Neural cell (in vitro differentiated cells): ENCODE measurements around the gene NPEPPS. TPM values are rescaled to one million over a fixed set of nuclear protein-coding genes. Genes with fewer than 3 reads are reported as not detected.

Experiments
- H2AFZ ChIP-seq: fragments of 200-600, 300-800 bp; sonication (generic), shearing (Covaris generic); 2 replicates; pipeline ENCODE4 v1.6.0; 2014; ENCODE audit warnings: low read depth, mild to moderate bottlenecking, antibody characterized with exemption, low read length, moderate library complexity
- H3F3A ChIP-seq: fragments of 200-600 bp; shearing (Covaris generic); 2 replicates; pipeline ENCODE4 v1.6.1; 2016; ENCODE audit warnings: mild to moderate bottlenecking, moderate library complexity, mixed read lengths, antibody characterized with exemption, low read length; ENCODE audit not compliant: insufficient read depth, poor library complexity, severe bottlenecking
- H3K27ac ChIP-seq: fragments of 200-600, 300-800 bp; sonication (generic), shearing (Covaris generic); 2 replicates; pipeline ENCODE4 v1.5.1; 2014; ENCODE audit warnings: mild to moderate bottlenecking, low read length, moderate library complexity
- H3K27me3 ChIP-seq: fragments of 300-800, 200-600 bp; sonication (generic), shearing (Covaris generic); 2 replicates; pipeline ENCODE4 v1.6.0; 2014; ENCODE audit warnings: mild to moderate bottlenecking, low read depth, low read length, moderate library complexity; ENCODE audit not compliant: insufficient read depth
- H3K36me3 ChIP-seq: fragments of 300-800, 200-600 bp; sonication (generic), shearing (Covaris generic); 2 replicates; pipeline ENCODE4 v1.5.1; 2014; ENCODE audit warnings: mild to moderate bottlenecking, antibody characterized with exemption, low read length, moderate library complexity; ENCODE audit not compliant: insufficient read depth
- H3K4me2 ChIP-seq: fragments of 300-800, 200-600 bp; sonication (generic), shearing (Covaris generic); 2 replicates; pipeline ENCODE4 v1.6.0; 2014; ENCODE audit warnings: mild to moderate bottlenecking, low read length
- H3K4me3 ChIP-seq: fragments of 300-800, 200-600 bp; sonication (generic), shearing (Covaris generic); 2 replicates; pipeline ENCODE4 v1.5.1; 2014; ENCODE audit warnings: mild to moderate bottlenecking, low read length, moderate library complexity
- H3K79me2 ChIP-seq: fragments of 200-600 bp; shearing (Covaris generic); replicated peaks from 2 replicates; pipeline ENCODE4 v1.6.0; 2014; ENCODE audit warnings: mild to moderate bottlenecking, low read length, moderate library complexity; ENCODE audit not compliant: insufficient read depth
- H3K9ac ChIP-seq: fragments of 300-800, 200-600 bp; sonication (generic), shearing (Covaris generic); 2 replicates; pipeline ENCODE4 v1.6.1; 2016; ENCODE audit warnings: mild to moderate bottlenecking, low read length, mixed read lengths
- H3K9me2 ChIP-seq: fragments of 200-600 bp; shearing (Covaris generic); 2 replicates; pipeline ENCODE4 v1.6.1; 2016; ENCODE audit warnings: mild to moderate bottlenecking, low read length, mixed read lengths; ENCODE audit not compliant: insufficient read depth
- H3K9me3 ChIP-seq: fragments of 200-600, 300-800 bp; sonication (generic), shearing (Covaris generic); 2 replicates; pipeline ENCODE4 v1.6.1; 2016; ENCODE audit warnings: mild to moderate bottlenecking, mixed run types, low read length, moderate library complexity, mixed read lengths
- H4K20me1 ChIP-seq: fragments of 200-600 bp; shearing (Covaris generic); 2 replicates; pipeline ENCODE4 v1.6.1; 2016; ENCODE audit warnings: mild to moderate bottlenecking, mixed run types; ENCODE audit not compliant: insufficient read depth
- EP300 ChIP-seq: fragments of 450-650 bp; conservative IDR thresholded peaks from 2 replicates; pipeline ENCODE4 v1.6.1; 2014; ENCODE audit warnings: antibody characterized with exemption, mild to moderate bottlenecking, moderate library complexity; ENCODE audit not compliant: poor library complexity, severe bottlenecking
- EZH2 ChIP-seq: fragments of 200-600, 300-800 bp; shearing (Covaris generic), sonication (generic); IDR thresholded peaks from 2 replicates; pipeline ENCODE4 v1.6.1; 2014; ENCODE audit warnings: antibody characterized with exemption, low read length, borderline replicate concordance, mild to moderate bottlenecking; ENCODE audit not compliant: insufficient read depth, poor library complexity, severe bottlenecking
- MXI1 ChIP-seq: fragments of 450-650 bp; conservative IDR thresholded peaks from 2 replicates; pipeline ENCODE4 v1.6.1; 2014; ENCODE audit warnings: antibody characterized with exemption, mild to moderate bottlenecking; ENCODE audit not compliant: poor library complexity, severe bottlenecking
- POLR2AphosphoS5 ChIP-seq: IDR thresholded peaks from 2 replicates; pipeline ENCODE4 v1.6.1; 2012
- RAD21 ChIP-seq: fragments of 450-650 bp; conservative IDR thresholded peaks from 2 replicates; pipeline ENCODE4 v1.6.1; 2014; ENCODE audit warnings: antibody characterized with exemption, mild to moderate bottlenecking, moderate library complexity
- SMC3 ChIP-seq: fragments of 450-650 bp; conservative IDR thresholded peaks from 2 replicates; pipeline ENCODE4 v1.6.1; 2014; ENCODE audit warnings: antibody characterized with exemption, mild to moderate bottlenecking, moderate library complexity; ENCODE audit not compliant: poor library complexity
- TAF1 ChIP-seq: IDR thresholded peaks from 2 replicates; pipeline ENCODE4 v1.6.1; 2012; ENCODE audit warnings: low read depth
- polyA plus RNA-seq: library from polyadenylated mRNA; depleted of rRNA; stranded (reverse); fragments of >200 nt; gene quantifications from 2 replicates; pipeline ENCODE4 v1.2.3, GENCODE V29; 2014
- TF ChIP-seq, protein P1 (sequence below): fragments of 450-650 bp; IDR thresholded peaks from 2 replicates; pipeline ENCODE4 v1.5.1; 2014; ENCODE audit warnings: antibody characterized with exemption, mild to moderate bottlenecking, moderate library complexity; ENCODE audit not compliant: poor library complexity, severe bottlenecking
- TF ChIP-seq, protein P2 (sequence below): IDR thresholded peaks from 2 replicates; pipeline ENCODE4 v1.6.1; 2012; ENCODE audit warnings: borderline replicate concordance

NPEPPS gene
- polyA plus RNA-seq, 1 donor from 2014 or later = 150 TPM

DNA sequence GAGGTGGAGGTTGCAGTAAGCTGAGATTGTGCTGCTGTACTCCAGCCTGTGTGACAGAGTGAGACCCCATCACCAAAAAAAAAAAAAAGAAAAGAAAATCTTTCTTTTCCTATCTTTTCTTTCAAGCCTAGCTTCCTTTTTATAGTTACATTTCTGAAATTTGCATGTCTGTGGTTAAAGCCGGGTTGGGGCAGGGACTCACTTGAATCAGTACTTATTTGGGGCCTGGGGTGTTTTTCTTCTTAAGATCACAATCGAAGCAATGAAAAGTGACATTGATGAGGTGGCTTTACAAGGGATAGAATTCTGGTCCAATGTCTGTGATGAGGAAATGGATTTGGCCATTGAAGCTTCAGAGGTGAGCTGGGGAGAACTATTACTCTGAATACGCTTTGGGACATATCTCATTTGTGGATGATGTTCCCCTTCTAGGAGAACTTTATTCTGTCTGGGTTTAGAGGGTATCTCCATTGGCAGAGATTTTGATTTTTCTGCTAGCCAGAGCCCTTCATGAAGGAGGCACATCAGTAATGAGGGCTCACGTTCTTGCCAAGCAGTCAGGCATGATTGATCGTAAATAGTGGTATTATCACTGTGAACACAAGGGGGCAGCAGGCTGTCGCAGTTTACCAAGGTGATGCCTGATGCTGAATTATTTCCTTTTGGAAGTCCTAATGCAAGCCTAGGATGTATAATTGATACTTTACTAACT, 133.2 kb downstream of the NPEPPS start:
- Histone ChIP-seq H3K4me3 (no peak overlapping the region), H3K4me2 (no peak overlapping the region), H3K36me3 (no peaks in the 10 kb centered on the region), H3K27me3 (no peaks in the 10 kb centered on the region), H2AFZ (no peak overlapping the region), H3K79me2 (no peaks in the 10 kb centered on the region), H3K9me3 (no peaks in the 10 kb centered on the region), H4K20me1 (no peaks in the 10 kb centered on the region), H3K9ac (no peak overlapping the region), H3K9me2 (no peaks in the 10 kb centered on the region), H3K27ac (no peak overlapping the region), H3F3A (no peaks in the 10 kb centered on the region)
- TF ChIP-seq EZH2 = no peak
- peak; percentile 19 for TF ChIP-seq MXI1
- TF ChIP-seq SMC3 = peak; percentile 84
- TF ChIP-seq, protein P1, sequence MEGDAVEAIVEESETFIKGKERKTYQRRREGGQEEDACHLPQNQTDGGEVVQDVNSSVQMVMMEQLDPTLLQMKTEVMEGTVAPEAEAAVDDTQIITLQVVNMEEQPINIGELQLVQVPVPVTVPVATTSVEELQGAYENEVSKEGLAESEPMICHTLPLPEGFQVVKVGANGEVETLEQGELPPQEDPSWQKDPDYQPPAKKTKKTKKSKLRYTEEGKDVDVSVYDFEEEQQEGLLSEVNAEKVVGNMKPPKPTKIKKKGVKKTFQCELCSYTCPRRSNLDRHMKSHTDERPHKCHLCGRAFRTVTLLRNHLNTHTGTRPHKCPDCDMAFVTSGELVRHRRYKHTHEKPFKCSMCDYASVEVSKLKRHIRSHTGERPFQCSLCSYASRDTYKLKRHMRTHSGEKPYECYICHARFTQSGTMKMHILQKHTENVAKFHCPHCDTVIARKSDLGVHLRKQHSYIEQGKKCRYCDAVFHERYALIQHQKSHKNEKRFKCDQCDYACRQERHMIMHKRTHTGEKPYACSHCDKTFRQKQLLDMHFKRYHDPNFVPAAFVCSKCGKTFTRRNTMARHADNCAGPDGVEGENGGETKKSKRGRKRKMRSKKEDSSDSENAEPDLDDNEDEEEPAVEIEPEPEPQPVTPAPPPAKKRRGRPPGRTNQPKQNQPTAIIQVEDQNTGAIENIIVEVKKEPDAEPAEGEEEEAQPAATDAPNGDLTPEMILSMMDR = peak; percentile 88
- TF ChIP-seq RAD21 = peak; percentile 78

DNA sequence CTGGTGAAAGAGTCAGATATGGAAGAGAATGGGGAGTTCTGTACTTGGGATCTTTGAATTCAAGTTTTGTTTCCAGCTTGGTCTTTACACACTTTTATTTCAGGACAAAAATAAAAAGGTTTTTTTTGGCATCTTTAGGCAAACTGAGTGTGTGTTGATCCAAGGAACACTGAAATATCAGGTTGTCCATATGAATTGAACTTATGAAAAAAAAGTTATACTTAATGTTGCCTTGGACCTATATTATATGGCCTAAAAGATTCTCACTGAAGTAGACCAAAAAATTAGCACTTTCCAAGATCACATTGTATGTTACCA, 133.7 kb downstream of the NPEPPS start:
- Histone ChIP-seq H3K4me2 (no peak overlapping the region), H3K9me3 (no peaks in the 10 kb centered on the region), H3K4me3 (no peak overlapping the region), H3K27me3 (no peaks in the 10 kb centered on the region), H3F3A (no peaks in the 10 kb centered on the region), H3K27ac (no peak overlapping the region), H3K79me2 (no peaks in the 10 kb centered on the region), H3K36me3 (no peaks in the 10 kb centered on the region), H4K20me1 (no peaks in the 10 kb centered on the region), H2AFZ (no peak overlapping the region), H3K9me2 (no peaks in the 10 kb centered on the region), H3K9ac (no peak overlapping the region)
- no peak for TF ChIP-seq TAF1
- TF ChIP-seq POLR2AphosphoS5 = no peak
- no peak for TF ChIP-seq EP300
- TF ChIP-seq, protein P2, sequence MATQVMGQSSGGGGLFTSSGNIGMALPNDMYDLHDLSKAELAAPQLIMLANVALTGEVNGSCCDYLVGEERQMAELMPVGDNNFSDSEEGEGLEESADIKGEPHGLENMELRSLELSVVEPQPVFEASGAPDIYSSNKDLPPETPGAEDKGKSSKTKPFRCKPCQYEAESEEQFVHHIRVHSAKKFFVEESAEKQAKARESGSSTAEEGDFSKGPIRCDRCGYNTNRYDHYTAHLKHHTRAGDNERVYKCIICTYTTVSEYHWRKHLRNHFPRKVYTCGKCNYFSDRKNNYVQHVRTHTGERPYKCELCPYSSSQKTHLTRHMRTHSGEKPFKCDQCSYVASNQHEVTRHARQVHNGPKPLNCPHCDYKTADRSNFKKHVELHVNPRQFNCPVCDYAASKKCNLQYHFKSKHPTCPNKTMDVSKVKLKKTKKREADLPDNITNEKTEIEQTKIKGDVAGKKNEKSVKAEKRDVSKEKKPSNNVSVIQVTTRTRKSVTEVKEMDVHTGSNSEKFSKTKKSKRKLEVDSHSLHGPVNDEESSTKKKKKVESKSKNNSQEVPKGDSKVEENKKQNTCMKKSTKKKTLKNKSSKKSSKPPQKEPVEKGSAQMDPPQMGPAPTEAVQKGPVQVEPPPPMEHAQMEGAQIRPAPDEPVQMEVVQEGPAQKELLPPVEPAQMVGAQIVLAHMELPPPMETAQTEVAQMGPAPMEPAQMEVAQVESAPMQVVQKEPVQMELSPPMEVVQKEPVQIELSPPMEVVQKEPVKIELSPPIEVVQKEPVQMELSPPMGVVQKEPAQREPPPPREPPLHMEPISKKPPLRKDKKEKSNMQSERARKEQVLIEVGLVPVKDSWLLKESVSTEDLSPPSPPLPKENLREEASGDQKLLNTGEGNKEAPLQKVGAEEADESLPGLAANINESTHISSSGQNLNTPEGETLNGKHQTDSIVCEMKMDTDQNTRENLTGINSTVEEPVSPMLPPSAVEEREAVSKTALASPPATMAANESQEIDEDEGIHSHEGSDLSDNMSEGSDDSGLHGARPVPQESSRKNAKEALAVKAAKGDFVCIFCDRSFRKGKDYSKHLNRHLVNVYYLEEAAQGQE = no peak
- TF ChIP-seq, protein P1 = no peak
- TF ChIP-seq EZH2 = no peak
- peak; percentile 36 for TF ChIP-seq SMC3
- TF ChIP-seq MXI1 = no peak
- peak; percentile 6 for TF ChIP-seq RAD21
